GM13976 (cell line): Measurements from ENCODE around the gene ERP27.

Experiments
- DNase-seq: peaks from one replicate; pipeline ENCODE4 v3.0.0; 2012; ENCODE audit warnings: low spot score
- CTCF ChIP-seq: IDR thresholded peaks from 2 replicates; pipeline ENCODE4 v1.5.1; 2012; ENCODE audit warnings: borderline replicate concordance, mild to moderate bottlenecking; ENCODE audit not compliant: insufficient read depth; ENCODE audit errors: extremely low read depth, missing control alignments, control extremely low read depth
- in situ Hi-C: fragments of 300-500 bp; cut with MboI; formaldehyde crosslinking; loops from one replicate; pipeline ENCODE4 v1.12.0; 2022; ENCODE audit warnings: low sequenced_read_pairs, mixed read lengths, inconsistent platforms; ENCODE audit not compliant: unreplicated experiment

Gene ERP27

DNA sequence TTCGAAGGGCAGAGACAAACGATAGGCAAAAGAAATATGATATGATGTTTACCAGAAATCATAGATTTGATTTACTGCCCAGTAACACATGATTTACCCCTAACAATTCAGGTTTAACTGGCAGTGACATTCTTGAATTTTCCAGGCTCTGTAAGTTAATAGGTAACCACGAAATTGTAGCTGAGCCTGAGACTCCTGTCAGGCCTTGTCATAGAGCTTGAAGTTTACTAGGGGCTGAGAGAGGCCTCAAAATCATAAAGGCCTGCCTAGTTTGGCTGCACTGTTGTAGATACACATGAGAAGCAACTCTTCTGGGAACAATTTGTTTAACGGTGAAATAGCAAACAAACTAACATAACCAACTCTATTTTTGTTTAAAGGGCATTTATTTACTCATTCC, 3.3 kb downstream of the ERP27 start:
- in situ Hi-C loops, result no loop called here
- TF ChIP-seq CTCF, result no peak
- no peak for DNase-seq

GRCh38 chr12:14934511-14934910, 3.8 kb downstream of the ERP27 start:
- in situ Hi-C loops, result no loop called here
- no peak for DNase-seq
- TF ChIP-seq CTCF, result no peak

- no peak for DNase-seq
- in situ Hi-C loops, result no loop called here
These were observed 6.4 kb downstream of the ERP27 start for GRCh38 chr12:14931791-14932560.

GRCh38 chr12:14931359-14931758, 7.0 kb downstream of the ERP27 start:
- TF ChIP-seq CTCF, result no peak
- in situ Hi-C loops, result no loop called here

More at GRCh38 chr12:14931791-14932560, 6.4 kb downstream of the ERP27 start:
- TF ChIP-seq CTCF, result no peak

DNA sequence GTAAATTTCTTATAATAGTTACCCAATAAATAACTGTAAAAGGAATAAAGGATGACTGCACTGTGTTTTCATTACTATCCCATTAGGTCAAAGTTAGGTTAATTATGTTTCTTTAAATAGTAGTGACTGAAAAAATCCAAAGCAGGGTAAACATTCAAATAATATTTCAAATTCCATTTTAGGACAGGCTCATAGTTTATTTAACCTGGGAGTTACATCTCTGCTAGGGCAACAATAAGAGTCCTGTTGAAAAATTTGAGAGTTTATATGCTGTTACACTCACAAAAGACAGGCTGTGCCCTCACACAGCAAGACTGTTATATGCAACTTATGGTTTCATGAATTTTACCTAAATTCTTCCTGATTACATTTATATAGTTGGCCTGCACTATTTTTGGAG, 8.0 kb downstream of the ERP27 start:
- no peak for TF ChIP-seq CTCF
- in situ Hi-C loops, result no loop called here
- no peak for DNase-seq

More at GRCh38 chr12:14931359-14931758, 7.0 kb downstream of the ERP27 start:
- DNase-seq, result no peak

DNA sequence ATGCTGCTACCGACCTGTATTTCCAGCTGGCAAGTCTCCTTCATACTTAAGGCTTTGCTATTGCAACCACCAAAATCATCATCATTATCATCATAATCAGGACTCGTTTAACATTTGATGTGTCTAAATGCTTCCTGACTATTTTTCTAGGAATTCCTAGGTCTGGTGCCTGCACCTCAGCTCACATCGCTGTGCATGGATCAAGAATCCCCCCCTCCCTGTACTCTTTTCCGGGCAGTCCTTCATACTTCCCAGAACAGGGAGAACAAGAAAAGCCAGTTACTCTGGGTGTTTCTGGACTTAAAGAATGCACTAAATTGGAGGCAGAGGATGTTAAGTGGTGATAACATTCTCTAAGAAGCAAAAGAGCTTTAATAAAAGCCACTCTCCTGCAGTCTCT, 9.4 kb downstream of the ERP27 start:
- TF ChIP-seq CTCF, result no peak
- DNase-seq, result no peak
- in situ Hi-C loops, result no loop called here
